Measurements from ENCODE around the gene SPATA32.
"Not testable (repeated sequence)": the region's sequence is repeated elsewhere in the genome, so short reads cannot be mapped to it uniquely, and the experiment has no call there.

The SPATA32 gene

GRCh38 chr17:45261577-45262515, at the start of gene SPATA32:
Gene SPATA32, minus strand, starts transcription at chr17:45262094. Its CDS starts 78 bp downstream, at chr17:45262016.
- DNase-seq (ENCODE audit: low spot score): no peak

DNA sequence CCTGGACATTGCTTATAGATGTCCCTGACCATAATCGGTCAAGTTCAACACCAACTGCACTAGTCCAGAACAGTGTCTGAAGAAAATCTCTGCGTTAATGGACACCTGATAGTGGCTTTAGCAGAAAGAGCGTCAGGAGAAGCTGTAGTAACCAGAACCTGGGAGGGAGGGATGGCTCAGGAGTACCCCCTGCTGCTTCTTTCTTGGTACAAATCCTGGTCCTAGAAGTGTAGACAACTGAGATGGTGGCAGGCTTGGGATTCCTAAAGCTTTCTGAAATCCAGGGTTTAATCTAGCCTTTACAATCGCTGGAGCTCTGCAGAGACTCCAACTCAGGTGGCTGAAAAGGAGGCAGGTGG, 49.5 kb upstream of the SPATA32 start:
- DNase-seq (ENCODE audit: low spot score): no peak

DNA sequence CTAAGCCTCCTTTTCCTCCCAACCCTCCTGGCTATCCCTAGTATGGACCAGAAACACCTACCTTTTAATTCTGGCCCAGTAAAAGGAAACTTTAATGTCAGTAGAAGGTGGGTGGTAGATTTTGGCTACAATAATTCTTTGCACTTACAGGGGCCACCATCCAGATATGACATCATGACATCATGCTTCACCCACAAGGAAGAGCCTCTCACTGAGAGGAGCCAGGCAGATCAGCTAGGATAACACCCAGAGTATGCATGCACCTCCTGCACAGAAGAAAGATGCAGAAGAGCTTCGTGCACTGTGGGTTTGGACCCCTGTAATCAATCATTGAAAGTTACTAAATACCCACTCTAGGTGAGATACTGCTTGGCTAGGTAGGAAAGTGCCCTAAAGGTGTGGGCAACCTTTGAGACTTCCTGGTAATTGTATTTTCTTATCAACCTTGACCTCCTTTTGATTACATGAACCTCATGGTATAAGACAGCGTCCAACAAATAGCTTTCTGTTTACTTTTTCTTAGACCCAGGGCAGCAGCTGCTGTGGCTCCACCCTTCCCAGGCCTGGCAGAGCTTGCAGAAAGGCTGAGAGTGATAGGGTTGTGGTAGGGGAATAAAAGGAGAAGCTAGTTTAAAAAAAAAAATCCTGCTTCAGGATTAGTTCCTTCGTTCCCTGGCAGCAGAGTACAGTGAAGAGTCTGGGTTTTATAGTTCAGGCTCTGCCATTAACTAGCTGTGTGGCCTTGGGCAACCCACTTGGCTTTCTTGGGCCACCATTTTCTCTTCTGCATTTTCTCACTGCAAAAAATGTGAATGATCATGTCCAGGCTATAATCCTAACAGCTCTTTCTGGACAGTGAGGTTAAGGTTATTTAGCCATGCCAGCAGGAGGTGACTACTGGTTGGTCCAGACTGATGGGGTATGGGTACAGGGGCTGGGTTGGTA, 48.8 kb upstream of the SPATA32 start:
- DNase-seq (ENCODE audit: low spot score): no peak

DNA sequence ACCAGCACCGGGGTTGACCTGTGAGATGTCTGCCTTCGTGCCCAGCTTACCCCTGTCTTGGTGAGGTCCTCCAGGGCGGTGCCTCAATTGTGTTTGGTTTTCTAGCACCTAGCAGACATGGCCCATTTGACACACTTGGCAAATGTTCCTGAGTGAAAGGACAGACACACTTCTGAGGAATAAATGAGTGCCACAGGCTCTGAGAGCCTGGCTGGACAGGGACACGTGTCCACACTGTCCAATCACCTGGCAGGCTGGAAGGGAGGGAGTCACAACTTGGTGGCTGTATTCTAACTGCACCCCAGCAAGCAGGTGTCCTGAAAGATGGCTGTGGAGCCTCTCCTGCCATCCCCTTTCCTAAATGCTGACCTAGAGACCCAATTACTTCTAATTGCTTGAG, 47.5 kb upstream of the SPATA32 start:
- no peak for DNase-seq (ENCODE audit: low spot score)

DNA sequence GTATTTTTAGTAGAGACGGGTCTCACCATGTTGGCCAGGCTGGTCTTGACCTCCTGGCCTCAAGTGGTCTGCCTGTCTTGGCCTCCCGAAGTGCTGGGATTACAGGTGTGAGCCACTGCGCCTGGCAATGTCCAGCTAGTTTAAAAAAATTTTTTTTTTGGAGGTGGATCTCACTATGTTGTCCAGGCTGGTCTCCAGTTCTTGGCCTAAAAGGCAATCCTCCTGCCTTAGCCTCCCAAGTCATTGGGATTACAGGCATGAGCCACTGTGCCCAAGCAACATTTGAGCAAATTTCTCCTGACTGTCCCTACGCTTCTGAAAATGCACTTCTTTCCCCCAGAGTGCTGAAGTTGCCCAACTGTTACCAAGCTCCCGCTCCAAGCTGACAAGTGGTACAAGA, 46.9 kb upstream of the SPATA32 start:
- DNase-seq (ENCODE audit: low spot score): no peak

DNA sequence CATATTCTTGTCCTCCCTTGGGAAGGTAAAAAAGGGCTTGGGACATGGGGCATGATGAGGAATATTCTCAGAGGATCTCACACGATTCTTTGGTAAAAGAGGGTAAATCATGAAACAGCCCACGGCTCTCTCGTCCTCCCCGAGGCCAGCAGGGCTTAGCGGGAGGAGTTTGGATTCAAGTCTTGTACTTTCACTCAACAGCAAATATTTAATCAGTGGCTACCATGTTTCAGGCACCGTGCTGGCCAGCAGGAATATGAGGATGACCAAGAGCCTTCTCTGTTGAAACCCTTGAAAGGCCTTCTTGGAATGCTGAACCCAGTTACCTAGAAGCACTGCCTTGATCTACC, 46.1 kb upstream of the SPATA32 start:
- DNase-seq (ENCODE audit: low spot score): no peak

DNA sequence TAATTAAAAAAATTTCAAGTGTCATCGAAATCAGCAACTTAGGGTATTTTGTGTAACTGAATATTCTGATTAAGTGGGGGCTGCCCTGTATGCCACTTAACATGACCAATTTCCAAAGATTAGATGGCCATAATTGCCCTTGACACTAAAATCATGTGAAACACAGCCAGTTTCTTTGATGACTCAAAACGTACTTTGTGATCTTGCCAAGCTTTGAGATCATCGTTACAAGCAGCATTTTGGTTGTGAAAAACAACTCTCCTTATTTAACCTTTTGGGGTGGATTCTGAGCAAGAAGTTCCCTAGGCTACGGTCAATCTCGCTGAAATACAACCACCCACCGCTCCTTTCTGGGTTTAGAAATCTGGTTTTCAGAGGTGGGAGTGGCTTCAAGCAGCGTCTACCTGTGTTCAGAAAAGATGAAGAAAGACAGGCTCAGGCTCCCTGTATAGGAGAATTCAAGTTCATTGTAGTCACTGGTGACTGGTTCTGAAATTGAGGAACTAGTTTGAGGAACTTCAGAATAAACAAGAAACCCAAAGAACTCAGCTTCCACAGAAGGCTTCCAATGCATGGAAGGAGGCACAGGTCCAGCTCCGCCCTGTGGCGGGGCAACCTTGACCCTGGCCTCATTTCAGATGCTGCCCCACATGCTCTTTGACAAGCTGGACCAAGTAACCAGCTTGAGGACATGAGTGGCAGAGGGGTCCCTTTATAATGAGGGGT, 45.6 kb upstream of the SPATA32 start:
- DNase-seq (ENCODE audit: low spot score): peak; percentile 73

DNA sequence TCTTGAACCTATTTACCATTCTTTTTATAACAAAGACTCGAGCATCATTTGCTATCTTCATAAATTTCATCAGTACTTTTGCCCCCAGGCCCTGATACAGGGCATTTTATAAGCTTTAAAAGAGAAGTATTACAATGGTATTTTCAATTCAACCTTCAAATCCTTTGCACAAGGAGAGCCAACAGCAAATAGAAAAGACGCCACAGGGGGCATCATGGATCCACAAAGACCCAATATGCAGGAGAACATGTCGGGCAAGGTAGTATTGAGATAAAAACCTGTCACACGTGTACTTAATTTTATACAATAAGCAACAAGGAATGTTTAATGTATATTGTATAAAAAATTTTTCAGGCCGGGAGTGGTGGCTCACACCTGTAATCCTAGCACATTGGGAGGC, 44.7 kb upstream of the SPATA32 start:
- no peak for DNase-seq (ENCODE audit: low spot score)

DNA sequence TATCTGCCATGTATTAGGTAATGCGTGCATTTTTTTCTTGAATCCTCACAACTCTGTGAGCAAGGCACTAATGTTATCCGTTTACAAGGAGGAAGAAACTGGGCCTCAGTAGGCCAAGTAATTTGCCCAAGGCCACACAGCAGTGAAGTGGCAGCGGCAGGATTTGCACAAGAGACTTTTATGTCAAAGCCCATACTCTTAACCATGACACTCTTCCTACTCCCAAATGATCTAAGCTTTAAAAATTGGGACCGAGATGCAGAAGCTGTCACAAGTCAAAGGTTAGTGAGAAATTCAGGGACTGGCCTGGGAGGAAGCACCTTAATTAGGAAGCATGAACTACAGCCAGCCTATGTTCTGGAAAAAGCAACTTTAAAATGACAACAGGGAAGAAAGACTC, 44.2 kb upstream of the SPATA32 start:
- DNase-seq (ENCODE audit: low spot score): no peak

DNA sequence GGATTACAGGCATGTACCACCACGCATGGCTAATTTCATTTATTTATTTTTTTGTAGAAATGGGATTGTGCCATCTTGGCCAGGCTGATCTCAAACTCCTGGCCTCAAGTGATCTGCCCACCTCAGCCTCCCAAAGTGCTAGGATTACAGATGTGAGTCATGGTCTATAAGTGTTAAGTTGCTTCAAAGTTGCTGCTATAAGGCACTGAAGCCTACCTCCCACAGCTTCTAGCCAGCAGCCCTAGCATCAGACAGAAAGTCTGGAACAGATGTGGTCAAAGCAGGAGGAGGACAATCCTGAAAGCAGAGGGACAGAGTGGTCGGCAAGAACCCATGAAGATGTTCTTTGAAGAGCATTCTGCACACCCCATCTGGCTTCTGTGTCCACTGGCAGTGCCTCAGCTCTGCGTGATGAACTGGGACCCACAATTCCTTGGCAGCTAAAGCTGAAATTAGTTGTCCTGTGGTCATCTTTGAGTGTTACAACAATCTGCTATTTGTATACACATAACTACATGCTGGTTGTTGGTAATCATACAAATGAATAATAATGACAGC, 43.7 kb upstream of the SPATA32 start:
- DNase-seq (ENCODE audit: low spot score): no peak

GRCh38 chr17:45302649-45303173, 40.8 kb upstream of the SPATA32 start:
- no peak for DNase-seq (ENCODE audit: low spot score)

DNA sequence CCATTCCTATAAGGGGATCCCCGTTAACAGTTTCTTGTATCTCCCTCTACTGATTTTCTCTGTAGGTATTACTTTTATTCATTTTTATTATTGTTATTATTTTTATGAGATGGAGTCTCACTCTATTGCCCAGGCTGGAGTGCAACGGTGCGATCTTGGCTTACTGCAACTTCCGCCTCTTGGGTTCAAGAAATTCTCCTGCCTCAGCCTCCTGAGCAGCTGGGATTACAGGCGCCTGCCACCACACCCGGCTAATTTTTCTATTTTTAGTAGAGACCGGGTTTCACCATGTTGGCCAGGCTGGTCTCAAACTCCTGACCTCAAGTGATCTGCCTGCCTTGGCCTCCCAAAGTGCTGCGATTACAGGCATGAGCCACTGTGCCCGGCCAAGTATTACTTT, 40.3 kb upstream of the SPATA32 start:
- DNase-seq (ENCODE audit: low spot score): not testable (repeated sequence)

GRCh38 chr17:45301674-45302073, 39.8 kb upstream of the SPATA32 start:
- DNase-seq (ENCODE audit: low spot score): no peak

- no peak for DNase-seq (ENCODE audit: low spot score)
Observed at GRCh38 chr17:45300060-45300751, 38.3 kb upstream of the SPATA32 start.

GRCh38 chr17:45299361-45299760, 37.5 kb upstream of the SPATA32 start:
- no peak for DNase-seq (ENCODE audit: low spot score)

GRCh38 chr17:45298546-45299285, 36.8 kb upstream of the SPATA32 start:
- DNase-seq (ENCODE audit: low spot score): no peak

DNA sequence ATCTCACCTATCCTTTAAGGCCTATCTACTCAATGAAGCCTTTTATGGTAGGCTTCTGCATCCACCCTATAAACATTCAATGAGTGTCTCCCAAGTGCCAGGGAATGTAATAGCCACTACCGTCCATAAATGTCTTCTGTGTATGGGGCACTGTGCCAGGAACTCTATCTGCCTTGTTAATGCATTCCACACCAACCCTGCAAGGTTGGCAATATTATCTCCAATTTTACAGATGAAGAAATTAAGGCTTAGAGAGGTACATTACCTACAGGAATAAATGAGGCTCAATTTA, 34.9 kb upstream of the SPATA32 start:
- no peak for DNase-seq (ENCODE audit: low spot score)

DNA sequence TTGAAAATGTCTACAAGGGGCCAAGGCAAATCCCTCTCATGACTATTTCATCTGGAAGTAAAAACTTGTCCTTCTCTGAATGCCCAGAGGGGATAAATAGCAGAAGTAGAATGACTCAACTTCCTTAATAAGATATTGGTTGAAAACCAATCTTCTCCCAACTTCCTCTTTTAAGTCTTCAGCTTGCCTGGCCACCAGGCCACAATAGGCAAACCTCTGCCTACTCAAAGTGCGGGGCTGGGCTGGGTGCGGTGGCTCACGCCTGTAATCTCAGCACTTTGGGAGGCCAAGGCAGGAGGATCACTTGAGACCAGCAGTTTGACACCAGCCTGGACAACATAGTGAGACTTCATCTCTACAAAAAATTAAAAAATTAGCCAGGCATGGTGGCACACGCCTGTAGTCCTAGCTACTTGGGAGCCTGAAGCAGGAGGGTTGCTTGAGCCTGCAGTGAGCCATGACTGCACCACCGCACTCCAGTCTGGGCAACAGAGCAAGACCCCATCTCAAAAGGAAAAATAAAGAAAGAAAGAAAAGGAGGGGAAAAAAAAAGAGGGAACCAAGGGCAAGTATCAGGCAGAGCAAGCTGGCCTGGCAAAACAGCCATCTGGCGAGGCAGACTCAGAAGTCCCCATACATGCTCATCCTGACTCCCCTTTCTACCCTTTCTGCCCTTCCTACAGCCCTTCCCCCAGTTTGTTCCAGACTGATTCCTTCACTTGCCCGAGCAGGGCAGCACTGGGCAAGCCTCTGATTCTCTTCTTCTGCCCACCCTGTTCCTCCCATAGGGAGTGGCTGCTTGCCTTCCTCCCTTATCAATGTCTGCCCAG, 34.3 kb upstream of the SPATA32 start:
- no peak for DNase-seq (ENCODE audit: low spot score)

- no peak for DNase-seq (ENCODE audit: low spot score)
Observed at GRCh38 chr17:45294506-45294905, 32.6 kb upstream of the SPATA32 start.

All from COLO829 (cell line).